ENCODE measurements around the gene ZNF106.

DNA sequence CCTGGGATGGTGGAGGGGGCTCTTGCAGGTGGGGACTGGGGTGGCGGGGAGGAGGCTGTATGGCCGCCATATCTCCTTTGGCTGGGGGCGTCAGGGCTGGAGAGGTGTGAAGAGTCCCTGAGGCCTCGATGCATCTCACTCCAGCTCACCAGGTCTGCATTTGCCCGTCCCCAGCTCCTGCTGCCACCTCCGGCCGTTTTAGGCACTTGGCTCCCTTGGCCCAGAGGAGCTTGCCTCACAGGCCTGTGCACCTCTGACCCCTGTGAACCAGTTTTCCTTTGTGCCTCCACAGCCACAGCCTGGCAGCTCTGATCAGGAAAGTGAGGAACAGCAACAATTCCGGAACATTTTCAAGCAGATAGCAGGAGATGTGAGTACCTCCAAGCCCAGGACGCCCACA is 81.9 kb downstream of the ZNF106 start:
- TF ChIP-seq POLR2A (IDR thresholded peaks at IDR 0.05), result no peak
- TF ChIP-seq, protein P1, sequence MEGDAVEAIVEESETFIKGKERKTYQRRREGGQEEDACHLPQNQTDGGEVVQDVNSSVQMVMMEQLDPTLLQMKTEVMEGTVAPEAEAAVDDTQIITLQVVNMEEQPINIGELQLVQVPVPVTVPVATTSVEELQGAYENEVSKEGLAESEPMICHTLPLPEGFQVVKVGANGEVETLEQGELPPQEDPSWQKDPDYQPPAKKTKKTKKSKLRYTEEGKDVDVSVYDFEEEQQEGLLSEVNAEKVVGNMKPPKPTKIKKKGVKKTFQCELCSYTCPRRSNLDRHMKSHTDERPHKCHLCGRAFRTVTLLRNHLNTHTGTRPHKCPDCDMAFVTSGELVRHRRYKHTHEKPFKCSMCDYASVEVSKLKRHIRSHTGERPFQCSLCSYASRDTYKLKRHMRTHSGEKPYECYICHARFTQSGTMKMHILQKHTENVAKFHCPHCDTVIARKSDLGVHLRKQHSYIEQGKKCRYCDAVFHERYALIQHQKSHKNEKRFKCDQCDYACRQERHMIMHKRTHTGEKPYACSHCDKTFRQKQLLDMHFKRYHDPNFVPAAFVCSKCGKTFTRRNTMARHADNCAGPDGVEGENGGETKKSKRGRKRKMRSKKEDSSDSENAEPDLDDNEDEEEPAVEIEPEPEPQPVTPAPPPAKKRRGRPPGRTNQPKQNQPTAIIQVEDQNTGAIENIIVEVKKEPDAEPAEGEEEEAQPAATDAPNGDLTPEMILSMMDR (IDR thresholded peaks at IDR 0.05), result no peak

Measured in vagina (tissue), 2 donors.